HG03558 (cell line): ENCODE results near the gene KLHDC8B.

ENCODE experiments used
- ATAC-seq: cut with Tn5 transposase; IDR thresholded peaks from one replicate; pipeline ENCODE4 v1.9.1; 2021; ENCODE audit warnings: moderate number of reproducible peaks; ENCODE audit not compliant: unreplicated experiment; ENCODE audit errors: extremely low read depth

The KLHDC8B gene

DNA sequence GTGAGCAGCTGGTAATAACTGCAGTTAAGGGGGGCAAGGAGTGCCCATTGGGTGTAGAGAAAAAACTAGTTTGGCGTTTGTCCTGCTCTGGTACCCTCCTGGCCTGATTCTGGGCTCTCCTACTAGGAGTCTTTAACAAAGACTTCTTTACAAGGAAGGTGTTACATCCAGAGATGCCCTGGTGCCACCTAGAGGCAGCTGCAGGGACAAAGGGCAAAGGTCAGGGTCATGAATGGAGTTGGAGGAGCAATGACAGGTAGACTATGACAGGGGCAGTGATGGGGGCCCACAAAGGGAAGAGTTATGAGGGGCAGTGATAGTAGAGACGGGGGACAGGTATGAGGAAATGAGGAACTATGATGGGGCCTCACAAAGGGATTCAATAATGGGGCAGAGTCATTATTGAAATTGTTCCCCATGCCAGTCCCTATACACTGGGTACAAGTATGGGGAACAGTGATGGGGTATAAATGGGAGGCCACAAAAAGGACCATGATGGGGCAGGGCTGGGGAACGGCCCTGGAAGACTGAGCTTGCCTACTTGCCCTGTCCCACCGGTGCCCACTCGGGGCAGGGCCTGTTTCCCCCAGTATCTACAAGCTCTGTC, 13.2 kb upstream of the KLHDC8B start:
- ATAC-seq = no peak

GRCh38 chr3:49158792-49159191, 12.6 kb upstream of the KLHDC8B start:
- no peak for ATAC-seq

- no peak for ATAC-seq
Measured at GRCh38 chr3:49161197-49161596, 10.2 kb upstream of the KLHDC8B start.

DNA sequence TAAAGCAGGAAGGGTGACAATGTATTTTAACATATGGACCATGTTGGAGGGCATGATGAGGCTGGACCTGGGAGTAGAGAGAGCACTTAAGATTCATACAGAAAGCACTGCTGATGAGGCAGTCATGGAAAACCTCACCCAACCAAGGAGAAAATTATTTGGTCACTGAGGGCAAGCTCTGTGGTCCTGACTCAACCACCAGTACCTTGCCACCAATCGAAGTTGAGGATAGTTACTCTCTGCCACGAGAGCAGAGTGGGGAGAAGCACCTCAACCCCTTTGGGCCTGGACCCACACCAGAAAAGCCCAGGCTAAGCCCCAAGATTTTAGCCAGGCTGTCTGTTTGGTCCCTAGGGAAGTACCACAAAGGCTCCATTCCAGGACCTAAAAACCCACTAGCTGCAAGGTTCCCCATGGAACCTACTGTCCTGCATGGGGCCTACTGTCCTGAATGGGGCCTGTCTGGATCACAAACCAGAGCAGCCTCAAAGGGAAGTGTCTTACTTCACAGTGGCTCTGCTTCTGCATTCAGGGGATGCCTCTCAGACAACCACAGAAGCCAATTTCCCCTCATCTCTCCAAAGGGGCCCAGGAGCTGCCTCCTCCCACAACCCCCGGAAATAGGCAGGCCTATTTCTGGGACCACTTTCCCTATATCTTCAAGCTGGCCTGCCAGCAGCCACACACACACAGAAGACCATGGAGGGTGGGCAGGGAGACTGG, 9.4 kb upstream of the KLHDC8B start:
- no peak for ATAC-seq

GRCh38 chr3:49162751-49163419, 8.5 kb upstream of the KLHDC8B start:
- no peak for ATAC-seq

DNA sequence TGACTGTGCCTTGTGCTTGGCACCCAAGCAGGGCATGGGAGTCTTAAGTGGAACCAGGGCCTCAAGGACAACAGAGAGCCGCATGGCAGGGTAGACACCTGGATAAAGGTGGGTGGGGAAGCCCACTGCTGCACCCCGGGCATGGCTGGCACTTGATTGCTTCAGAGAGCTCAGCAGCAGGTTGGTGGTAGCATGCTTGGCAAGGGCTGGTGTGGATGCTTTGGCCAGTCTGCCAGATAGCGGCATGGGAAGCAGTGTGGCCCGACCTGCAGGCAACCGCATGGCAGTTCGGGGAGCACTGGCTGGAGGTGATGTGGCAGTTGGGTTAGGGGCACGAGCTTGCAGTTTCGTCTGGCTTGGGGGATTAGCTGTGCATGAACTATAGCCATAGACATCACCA, 7.8 kb upstream of the KLHDC8B start:
- ATAC-seq = no peak

GRCh38 chr3:49164983-49165720, 6.2 kb upstream of the KLHDC8B start:
- ATAC-seq = no peak

GRCh38 chr3:49165771-49166751, 5.3 kb upstream of the KLHDC8B start, which contains the start of gene CCDC71:
Gene CCDC71 (minus strand): TSS chr3:49166331. CDS start chr3:49164208, 2,123 bp downstream.
- no peak for ATAC-seq

GRCh38 chr3:49166752-49167556, 4.4 kb upstream of the KLHDC8B start:
- ATAC-seq = no peak

- no peak for ATAC-seq
Measured at GRCh38 chr3:49170744-49171118, 667 bp upstream of the KLHDC8B start.

DNA sequence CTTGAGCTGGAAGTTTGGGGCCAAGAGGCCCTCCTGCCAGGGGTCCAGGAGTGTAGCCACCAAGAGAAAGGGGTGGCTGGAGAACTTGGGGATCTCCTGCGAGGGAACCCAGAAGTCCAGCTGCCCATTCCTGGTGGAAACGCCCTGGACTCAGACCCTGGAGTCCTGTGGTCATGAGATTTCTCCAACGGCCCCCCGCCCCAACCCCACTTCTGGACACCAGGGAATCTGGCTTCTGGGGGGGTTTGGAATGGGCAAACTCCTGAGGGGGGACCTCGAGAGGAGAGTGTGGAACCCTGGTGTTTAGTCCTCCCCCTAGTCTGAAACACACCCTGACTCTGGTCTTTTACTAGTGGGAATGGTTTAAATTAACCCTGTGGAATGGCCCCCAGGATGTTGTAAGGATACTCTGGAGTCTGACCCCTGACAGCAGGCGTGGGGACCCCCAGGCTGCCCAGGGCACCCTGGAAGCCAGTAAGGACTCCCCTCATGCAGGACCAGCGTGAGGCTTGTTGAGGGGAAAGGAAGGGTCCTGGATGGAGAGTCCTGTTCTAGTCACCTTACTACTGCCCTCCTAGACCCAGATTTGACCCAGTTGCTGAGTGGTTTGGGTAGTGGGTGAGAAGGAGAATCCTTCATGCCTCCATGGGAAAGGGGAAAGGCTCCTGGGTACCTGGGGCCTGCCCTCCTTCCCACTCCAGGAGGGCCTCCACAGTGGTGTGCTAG, 540 bp downstream of the KLHDC8B start:
- ATAC-seq = no peak

DNA sequence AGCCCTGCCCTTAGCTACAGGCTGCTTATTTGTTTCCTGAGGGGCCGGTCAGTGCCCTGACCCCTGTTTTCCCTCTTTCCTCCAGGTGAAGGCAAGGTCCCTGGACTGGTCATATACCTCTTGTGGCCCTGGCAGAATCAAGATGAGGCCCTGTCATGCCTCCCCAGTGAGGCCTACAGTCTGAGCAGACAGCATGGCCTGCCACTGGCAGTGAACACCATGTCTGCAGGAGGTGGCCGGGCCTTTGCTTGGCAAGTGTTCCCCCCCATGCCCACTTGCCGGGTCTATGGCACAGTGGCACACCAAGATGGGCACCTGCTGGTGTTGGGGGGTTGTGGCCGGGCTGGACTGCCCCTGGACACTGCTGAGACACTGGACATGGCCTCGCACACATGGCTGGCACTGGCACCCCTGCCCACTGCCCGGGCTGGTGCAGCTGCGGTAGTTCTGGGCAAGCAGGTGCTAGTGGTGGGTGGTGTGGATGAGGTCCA, 1.2 kb downstream of the KLHDC8B start:
- ATAC-seq = no peak

DNA sequence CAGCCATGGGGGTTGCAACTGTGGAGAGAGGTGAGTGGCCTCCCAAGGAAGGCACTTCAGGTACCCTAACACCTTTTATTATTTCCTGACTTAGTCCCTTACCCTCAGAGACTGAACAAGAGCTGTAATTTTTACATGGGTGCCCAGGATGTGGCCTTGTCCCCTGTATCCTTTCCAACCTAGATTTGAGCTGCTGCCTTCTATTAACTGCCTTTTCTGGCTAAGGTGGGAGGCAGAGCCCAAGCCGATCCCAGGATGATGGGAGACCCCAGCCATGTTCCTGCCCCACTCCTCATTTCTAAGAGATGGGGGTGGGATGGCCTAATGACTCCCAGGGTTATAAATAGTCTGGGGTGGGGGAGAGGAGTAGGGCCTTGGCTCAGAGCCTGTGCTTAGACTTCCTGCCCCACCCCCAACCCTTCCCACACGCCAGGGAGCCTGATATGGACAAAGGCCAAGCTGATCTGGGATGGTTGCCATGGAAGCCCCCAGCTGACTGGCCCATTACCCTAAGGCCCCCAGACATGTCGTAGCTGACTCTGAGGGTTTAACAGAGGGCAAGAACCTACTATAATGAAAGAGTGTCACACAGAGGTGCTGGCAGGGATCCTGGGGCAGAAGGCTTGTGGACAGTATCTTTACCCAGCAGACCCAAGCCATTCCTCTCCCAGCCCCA, 1.9 kb downstream of the KLHDC8B start:
- ATAC-seq = no peak

DNA sequence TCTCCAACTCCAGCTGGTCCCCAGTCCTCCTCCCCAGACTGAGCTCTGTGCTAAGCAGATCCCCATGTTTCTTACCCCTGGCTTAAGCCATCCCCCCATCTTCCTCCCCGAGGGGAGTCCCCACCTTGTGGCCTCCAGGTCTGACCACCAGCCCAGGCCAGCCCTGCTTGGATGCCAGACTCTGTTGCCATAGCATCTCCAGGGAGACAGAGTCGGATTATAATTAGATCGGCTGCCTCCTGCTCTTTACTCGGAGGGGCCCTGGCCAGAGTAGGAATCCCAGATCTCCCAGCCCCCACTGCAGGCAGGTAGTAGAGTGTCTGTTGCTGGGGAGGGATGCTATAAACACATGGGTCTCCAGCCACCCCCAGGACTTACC, 2.4 kb downstream of the KLHDC8B start:
- no peak for ATAC-seq

GRCh38 chr3:49174397-49174985, 3.1 kb downstream of the KLHDC8B start:
- no peak for ATAC-seq

- ATAC-seq = no peak
Measured at GRCh38 chr3:49175530-49175929, 4.1 kb downstream of the KLHDC8B start.

GRCh38 chr3:49177073-49177472, 5.7 kb downstream of the KLHDC8B start:
- no peak for ATAC-seq
